Epithelial cell of esophagus (primary cell): ENCODE data around the gene KRT3.

Experiments used
- DNase-seq: peaks from one replicate; pipeline ENCODE4 v3.0.0; 2010; ENCODE audit warnings: low read depth
- H3K4me3 ChIP-seq: 2 replicates; pipeline ENCODE4 v1.5.1; 2011; ENCODE audit warnings: mild to moderate bottlenecking, low read length, control low read depth
- TF ChIP-seq, protein P1 (sequence below): IDR thresholded peaks from 2 replicates; pipeline ENCODE4 v1.5.1; 2011; ENCODE audit warnings: low read depth, mild to moderate bottlenecking, low read length, control low read depth, inconsistent platforms; ENCODE audit not compliant: insufficient read depth; ENCODE audit errors: missing control alignments

Gene KRT3

DNA sequence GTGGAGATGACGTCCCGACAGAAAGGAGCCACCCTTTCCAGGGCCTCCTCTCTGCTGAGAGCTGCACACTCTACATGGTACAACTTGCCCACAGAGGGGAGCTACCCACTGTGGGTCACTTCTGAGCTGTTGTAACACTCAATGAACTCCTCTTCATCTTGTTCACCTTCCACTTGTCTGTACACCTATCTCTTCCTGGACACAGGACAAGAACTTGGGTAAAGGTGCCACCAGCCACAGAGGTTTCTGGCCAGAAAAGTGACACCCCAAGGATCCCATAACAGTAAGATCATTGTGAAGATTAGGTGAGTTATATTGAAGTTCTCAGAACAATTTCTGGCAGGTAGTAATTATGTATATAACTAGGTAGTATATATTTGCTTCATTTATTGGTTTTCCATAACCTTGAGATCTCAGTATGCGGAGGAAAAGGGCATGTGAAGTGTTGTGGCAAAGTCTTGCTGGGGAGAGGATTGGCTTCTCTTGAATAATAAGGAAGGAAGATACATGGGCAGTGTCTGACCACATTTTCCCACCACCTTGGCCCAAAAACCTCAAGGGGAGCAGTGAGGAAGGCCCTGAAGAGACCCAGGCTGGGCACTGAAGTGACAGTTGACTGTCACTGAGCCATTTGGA lies 53.0 kb downstream of the KRT3 start:
- no peak overlapping the region for H3K4me3 ChIP-seq
- TF ChIP-seq, protein P1, sequence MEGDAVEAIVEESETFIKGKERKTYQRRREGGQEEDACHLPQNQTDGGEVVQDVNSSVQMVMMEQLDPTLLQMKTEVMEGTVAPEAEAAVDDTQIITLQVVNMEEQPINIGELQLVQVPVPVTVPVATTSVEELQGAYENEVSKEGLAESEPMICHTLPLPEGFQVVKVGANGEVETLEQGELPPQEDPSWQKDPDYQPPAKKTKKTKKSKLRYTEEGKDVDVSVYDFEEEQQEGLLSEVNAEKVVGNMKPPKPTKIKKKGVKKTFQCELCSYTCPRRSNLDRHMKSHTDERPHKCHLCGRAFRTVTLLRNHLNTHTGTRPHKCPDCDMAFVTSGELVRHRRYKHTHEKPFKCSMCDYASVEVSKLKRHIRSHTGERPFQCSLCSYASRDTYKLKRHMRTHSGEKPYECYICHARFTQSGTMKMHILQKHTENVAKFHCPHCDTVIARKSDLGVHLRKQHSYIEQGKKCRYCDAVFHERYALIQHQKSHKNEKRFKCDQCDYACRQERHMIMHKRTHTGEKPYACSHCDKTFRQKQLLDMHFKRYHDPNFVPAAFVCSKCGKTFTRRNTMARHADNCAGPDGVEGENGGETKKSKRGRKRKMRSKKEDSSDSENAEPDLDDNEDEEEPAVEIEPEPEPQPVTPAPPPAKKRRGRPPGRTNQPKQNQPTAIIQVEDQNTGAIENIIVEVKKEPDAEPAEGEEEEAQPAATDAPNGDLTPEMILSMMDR, result no peak
- DNase-seq, result no peak

DNA sequence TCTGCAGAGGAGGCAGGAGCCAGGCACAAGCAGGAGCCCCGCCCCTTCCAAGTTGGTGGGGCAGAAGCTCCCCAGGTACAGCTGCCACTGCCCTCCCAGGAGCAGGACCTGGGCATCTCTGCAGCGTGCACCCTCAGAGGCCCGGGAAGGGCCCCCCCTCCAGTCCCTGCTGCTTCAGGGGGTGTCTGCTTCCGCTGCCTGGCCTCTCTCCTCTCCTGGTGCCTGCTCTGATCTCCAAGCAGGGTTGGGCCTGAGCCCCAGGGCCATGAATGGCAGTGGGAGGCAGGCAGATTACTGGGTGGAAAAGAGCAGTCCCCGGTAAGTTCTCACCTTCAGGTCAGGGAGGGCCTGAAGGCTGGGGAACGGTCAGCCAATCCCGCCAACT lies 53.7 kb downstream of the KRT3 start:
- no peak for DNase-seq
- no peak overlapping the region for H3K4me3 ChIP-seq
- TF ChIP-seq, protein P1, result no peak

DNA sequence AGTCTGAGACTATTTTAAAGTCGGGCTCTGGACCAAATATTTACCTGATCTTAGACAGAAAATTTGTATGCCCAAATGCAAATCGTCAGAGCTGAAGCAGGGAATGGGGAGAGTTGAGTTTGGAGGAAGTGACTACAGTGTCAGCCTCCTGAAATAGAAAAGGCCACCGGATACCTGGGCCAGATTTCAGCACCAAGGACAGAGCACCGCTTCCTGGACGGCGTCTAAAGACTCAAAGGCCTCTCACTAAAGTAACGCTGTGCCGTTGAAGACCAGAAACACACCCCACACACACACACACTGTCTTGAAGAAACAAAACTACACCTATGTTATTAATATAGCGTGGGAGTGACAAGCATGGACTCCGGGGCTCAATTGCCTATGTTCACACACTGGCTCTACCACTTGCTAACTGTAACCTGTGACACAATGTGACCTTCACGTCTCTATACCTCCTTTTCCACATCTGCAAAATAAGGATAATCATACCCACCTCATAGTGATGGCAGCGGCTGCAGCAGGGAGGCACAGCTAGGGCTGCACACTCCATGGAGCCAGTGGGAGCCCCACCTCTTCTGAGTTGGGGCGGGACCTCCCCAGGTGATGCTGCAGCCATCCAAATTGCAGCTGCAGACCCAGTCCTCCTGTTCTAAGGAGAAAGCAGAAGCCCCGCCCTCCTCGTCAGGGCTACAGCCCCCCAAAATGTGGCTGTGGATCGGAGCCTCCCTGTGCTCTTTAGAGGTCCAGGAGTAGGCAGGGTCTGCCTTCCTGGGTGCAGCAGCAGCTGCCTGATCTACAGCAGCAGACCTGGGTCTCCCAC lies 54.3 kb downstream of the KRT3 start:
- TF ChIP-seq, protein P1, result no peak
- peak; percentile 78 for DNase-seq
- no peak overlapping the region for H3K4me3 ChIP-seq

DNA sequence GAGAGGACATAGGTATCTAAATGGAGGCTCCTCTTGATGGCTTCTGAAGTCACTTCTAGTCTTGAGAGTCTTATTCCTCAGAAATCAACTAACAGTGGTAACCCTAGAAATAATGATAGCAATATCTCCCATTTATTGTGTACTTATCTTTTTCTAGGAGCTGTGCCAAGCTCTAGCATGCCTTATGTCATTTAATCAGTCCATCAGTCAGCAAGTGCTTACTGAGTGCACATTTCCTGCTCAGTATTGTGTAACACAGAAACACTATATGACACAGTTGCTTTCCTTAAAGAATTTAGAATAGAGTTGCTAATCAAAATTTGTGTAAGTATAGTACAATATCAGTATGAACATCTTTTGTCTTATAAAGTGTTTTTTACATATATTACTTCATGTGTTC lies 55.3 kb downstream of the KRT3 start:
- TF ChIP-seq, protein P1, result no peak
- H3K4me3 ChIP-seq, result no peak overlapping the region
- peak; percentile 88 for DNase-seq

DNA sequence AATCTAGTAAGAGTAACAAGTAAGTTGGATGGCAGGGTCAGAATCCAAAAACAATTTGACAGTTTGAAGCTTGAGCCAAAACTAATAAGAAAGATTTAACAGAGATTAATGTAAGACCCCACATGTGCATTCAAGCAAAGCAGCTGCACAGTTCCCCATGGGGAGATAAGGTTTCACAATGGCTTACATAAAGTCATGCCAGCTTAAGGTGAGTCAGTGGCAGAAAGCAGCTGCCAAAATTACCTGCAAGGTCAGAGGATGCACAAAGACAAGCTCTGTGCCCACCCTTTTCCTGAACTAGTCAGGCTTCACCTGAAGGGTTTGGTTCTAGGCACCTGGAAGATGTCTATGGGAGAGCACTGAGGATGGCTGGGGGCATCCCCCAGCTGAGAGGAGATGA lies 56.0 kb downstream of the KRT3 start:
- DNase-seq, result peak; percentile 75
- H3K4me3 ChIP-seq, result no peak overlapping the region
- TF ChIP-seq, protein P1, result no peak
